ENCODE results near the gene UXS1.

GRCh38 chr2:106109675-106110424, 84.3 kb downstream of the UXS1 start:
- TF ChIP-seq, protein P1, sequence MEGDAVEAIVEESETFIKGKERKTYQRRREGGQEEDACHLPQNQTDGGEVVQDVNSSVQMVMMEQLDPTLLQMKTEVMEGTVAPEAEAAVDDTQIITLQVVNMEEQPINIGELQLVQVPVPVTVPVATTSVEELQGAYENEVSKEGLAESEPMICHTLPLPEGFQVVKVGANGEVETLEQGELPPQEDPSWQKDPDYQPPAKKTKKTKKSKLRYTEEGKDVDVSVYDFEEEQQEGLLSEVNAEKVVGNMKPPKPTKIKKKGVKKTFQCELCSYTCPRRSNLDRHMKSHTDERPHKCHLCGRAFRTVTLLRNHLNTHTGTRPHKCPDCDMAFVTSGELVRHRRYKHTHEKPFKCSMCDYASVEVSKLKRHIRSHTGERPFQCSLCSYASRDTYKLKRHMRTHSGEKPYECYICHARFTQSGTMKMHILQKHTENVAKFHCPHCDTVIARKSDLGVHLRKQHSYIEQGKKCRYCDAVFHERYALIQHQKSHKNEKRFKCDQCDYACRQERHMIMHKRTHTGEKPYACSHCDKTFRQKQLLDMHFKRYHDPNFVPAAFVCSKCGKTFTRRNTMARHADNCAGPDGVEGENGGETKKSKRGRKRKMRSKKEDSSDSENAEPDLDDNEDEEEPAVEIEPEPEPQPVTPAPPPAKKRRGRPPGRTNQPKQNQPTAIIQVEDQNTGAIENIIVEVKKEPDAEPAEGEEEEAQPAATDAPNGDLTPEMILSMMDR (conservative IDR thresholded peaks at IDR 0.05; ENCODE audit: low read length): no peak
- no peak for TF ChIP-seq EZH2phosphoT487 (IDR thresholded peaks at IDR 0.05; ENCODE audit: borderline replicate concordance)

Measured in Loucy (cell line).